Medulla oblongata (tissue), 1 donor: Measurements from ENCODE around the gene CHST9.
A peak's percentile ranks its signal among the peaks of the same experiment; 100 is the strongest.
"Not testable (repeated sequence)": the region's sequence is repeated elsewhere in the genome, so short reads cannot be mapped to it uniquely, and the experiment has no call there.

ENCODE experiments used
- DNase-seq: peaks from one replicate; pipeline ENCODE4 v3.0.0-alpha.2; 2015; ENCODE audit errors: extremely low spot score

The CHST9 gene

DNA sequence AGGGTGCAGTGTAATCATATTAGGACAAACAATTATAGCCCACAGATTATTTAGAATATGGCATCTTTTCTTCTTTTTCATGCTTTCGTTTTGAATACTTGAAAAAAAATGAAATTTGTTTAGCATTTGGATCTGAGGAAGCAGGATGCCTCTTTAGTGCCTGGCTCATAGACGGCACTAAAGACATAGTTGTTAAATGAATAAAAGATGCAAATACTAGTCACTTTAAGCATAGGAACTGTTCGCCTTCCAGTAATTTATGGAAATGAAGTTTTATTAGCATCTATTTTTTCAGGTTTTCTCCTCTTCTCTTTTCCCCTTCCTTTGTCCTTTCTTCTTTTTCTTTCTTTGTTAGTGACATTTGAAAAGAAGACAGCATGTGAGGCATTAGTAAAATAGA, 80.4 kb downstream of the CHST9 start:
- DNase-seq, result no peak

DNA sequence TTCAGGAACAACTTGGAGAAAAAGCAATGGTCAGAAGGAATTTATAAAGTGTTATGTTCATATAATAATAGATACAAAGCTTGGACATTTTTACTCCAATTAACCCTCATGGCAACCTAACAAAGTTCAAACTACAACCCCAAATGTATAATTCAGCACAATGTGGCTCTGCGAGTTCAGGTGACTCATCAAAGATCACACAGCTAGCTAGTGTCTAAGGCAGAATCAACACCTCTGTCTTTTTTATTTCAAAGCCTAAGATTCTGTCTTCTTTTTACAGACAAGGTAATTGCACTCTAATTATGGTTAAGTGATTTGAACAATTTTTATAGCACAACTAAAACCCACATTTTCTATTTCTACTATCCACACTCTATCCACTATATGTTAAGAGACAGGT, 90.5 kb downstream of the CHST9 start:
- no peak for DNase-seq

- DNase-seq, result not testable (repeated sequence)
Measured at GRCh38 chr18:27093290-27093689, 91.8 kb downstream of the CHST9 start.

GRCh38 chr18:27081701-27082100, 103.4 kb downstream of the CHST9 start:
- DNase-seq, result no peak

DNA sequence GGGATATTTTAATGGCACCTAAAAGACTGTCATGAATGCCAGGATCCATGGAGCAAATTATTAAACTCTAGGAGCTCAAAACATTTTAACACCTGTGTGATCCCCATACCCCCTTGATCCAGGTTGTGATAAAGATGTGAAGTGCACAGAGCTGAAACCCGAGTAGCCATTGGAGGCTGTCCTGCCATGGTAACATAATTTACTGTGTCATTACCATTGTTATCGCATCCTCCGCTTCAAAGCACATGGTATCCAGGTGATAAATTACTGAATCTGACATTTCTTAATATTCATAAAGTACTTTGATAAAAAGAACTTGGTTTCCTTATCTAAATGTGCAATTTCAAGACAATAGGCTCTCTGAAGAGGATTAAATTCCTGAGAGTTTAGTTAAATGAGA, 109.3 kb downstream of the CHST9 start:
- DNase-seq, result no peak

DNA sequence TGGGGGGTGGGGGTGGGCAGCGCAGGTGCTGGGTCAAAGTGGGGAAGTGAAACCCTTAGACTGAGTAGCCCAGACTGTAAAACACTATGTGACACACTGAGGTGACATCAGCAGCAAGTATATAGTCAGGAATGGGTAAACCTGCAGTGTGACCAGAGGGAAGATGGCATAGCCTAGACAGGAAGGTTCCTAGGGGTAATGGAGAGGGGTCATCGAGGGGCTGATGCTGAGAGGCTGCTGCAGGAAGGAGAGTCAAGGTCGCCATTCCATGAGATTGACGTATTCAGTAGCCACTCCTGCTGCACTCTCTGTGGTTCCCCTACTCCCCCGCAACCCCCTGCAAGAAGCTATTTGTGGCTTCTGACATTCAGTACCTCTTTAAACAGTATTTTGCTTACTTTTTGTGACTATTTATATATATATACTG, 111.7 kb downstream of the CHST9 start:
- DNase-seq, result no peak

DNA sequence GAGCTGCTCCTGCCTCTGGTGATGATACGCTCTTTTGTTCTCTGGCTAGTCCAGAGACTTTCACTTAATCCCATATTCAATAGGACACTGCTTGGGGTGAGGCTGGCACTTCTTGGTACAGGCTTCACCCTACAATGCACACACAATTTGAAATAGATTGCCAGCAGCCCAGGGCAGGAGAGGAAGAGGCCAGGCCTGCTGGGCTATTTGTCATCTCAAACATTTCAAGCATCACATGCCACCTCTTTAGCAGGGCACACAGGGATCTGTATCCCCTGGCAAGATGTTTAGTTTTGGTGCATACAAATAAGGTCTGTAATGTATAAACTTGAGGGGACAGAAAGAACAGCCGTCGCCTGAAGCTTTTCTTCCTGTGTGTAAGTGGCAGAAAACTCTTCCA, 120.4 kb downstream of the CHST9 start:
- DNase-seq, result no peak

DNA sequence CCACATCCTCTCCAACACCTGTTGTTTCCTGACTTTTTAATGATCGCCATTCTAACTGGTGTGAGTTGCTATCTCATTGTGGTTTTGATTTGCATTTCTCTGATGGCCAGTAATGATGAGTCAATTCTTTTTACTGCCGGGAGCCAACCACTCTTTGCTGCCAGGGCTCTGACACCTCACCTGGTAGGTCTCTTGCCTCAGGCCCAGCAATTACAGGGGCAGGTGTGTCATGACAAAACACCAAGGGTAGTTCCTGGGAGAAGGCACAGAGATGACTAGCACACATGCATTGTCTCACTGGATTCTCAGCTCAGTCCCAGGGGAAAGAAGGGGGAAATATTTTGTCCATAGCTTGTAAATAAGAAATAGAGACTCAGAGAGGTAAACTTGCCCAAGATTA, 122.3 kb downstream of the CHST9 start:
- no peak for DNase-seq

DNA sequence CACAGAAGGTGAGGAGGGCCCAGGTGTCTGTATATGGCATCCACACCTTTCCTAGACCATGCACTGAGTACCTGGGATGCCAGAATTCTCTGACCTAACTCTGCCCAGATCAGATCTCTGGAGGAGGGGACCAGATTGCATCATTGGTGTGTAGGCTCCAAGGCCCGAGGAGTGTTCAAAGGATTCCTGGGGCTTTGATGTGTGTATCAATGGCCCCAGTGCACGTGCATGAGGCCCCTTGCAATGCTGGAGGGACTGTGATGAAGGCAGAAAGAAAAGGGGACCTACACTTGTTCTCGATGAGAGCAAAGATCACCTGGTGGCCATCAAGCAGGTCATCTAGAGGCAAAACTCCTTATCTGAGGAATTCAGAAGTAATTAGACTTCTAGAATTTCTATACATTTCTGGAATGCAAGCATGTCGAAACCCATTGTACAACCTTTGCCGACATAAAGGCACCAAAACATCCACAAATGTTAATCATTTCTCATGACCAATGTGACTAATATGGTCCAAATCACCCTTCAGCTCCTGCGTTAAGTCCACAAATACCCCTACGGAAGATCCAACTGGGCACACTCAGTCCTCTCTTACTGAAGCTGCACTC, 123.5 kb downstream of the CHST9 start:
- DNase-seq, result no peak

- peak; percentile 56 for DNase-seq
Measured at GRCh38 chr18:27057519-27058234, 127.4 kb downstream of the CHST9 start.

DNA sequence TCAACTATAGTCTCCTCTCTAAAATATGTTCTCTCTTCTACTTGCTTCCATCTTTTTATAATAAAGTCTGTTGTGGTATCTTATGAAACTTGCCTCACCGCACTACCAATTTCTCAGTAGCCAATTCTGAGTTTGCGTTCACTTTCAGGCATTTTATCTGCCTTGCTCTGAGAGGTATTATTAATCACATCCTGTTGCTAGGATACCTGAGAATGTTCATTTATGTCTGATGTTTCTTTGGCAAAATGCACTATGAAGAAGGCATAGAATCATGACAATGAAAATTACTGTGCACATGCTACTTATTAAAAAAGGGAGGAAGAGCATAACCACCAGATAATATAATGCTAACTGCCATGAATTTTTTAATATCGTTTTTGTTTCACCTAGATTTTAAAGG, 130.2 kb downstream of the CHST9 start:
- no peak for DNase-seq

- no peak for DNase-seq
Measured at GRCh38 chr18:27049969-27050368, 135.1 kb downstream of the CHST9 start.

- no peak for DNase-seq
Measured at GRCh38 chr18:27045342-27045741, 139.8 kb downstream of the CHST9 start.

- no peak for DNase-seq
Measured at GRCh38 chr18:27042177-27042576, 142.9 kb downstream of the CHST9 start.

GRCh38 chr18:27040796-27041195, 144.3 kb downstream of the CHST9 start:
- no peak for DNase-seq

- DNase-seq, result no peak
Measured at GRCh38 chr18:27033722-27034121, 151.4 kb downstream of the CHST9 start.

- DNase-seq, result no peak
Measured at GRCh38 chr18:27030421-27030820, 154.7 kb downstream of the CHST9 start.

- DNase-seq, result no peak
Measured at GRCh38 chr18:27022477-27022876, 162.6 kb downstream of the CHST9 start.

GRCh38 chr18:27017901-27018500, 167.1 kb downstream of the CHST9 start:
- peak; percentile 38 for DNase-seq

GRCh38 chr18:27014841-27015240, 170.3 kb downstream of the CHST9 start:
- DNase-seq, result no peak

- no peak for DNase-seq
Measured at GRCh38 chr18:27010784-27011183, 174.3 kb downstream of the CHST9 start.

- no peak for DNase-seq
Measured at GRCh38 chr18:27009293-27009692, 175.8 kb downstream of the CHST9 start.

GRCh38 chr18:27008575-27008974, 176.5 kb downstream of the CHST9 start:
- DNase-seq, result no peak
